Muscle layer of colon (tissue), 2 donors: Measurements from ENCODE around the gene GGCT.
"Not testable (repeated sequence)": the region's sequence is repeated elsewhere in the genome, so short reads cannot be mapped to it uniquely, and the experiment has no call there.

Experiments used
- H3K27ac ChIP-seq: one replicate; pipeline ENCODE4 v1.7.0; 2013; ENCODE audit warnings: low read depth, mild to moderate bottlenecking, low read length, moderate library complexity
- H3K27me3 ChIP-seq, 2 donors: one replicate each; pipeline ENCODE4 v1.7.0; 2013; ENCODE audit warnings: low read length in 2 of 2, mild to moderate bottlenecking in 2 of 2; ENCODE audit not compliant: insufficient read depth in 2 of 2, control insufficient read depth in 1 of 2
- H3K36me3 ChIP-seq: one replicate; pipeline ENCODE4 v1.7.0; 2013; ENCODE audit warnings: mild to moderate bottlenecking, low read length; ENCODE audit not compliant: insufficient read depth
- H3K4me1 ChIP-seq: one replicate; pipeline ENCODE4 v1.7.0; 2013; ENCODE audit warnings: mild to moderate bottlenecking, low read length; ENCODE audit not compliant: insufficient read depth
- H3K4me3 ChIP-seq, 2 donors: one replicate each; pipeline ENCODE4 v1.7.0; 2013; ENCODE audit warnings: low read length in 2 of 2, low read depth in 1 of 2, mild to moderate bottlenecking in 1 of 2, moderate library complexity in 1 of 2
- H3K9ac ChIP-seq: one replicate; pipeline ENCODE4 v1.7.0; 2013; ENCODE audit warnings: low read length
- H3K9me3 ChIP-seq: one replicate; pipeline ENCODE4 v1.7.0; 2013; ENCODE audit warnings: mild to moderate bottlenecking, low read length
- donor health status: abdominal sarcoma.
- donor health status: Adenocarcinoma of cecum.

The GGCT gene

GRCh38 chr7:30504301-30505173 is at the start of gene GGCT:
TSS of gene GGCT (minus strand) at chr7:30504829. CDS start at chr7:30504709, 120 bp downstream.
- H3K36me3 ChIP-seq: no peaks in the 10 kb centered on the region
- peaks cover 7% of the 10 kb centered on the region for H3K4me1 ChIP-seq
- peak within 1 kb of the TSS; percentile 86 for H3K27ac ChIP-seq
- H3K27me3 ChIP-seq: no peaks in the 10 kb centered on the region
- H3K9me3 ChIP-seq: no peaks in the 10 kb centered on the region
- peak within 1 kb of the TSS; percentile 73 for H3K9ac ChIP-seq
- peak within 1 kb of the TSS; percentile 83 for H3K4me3 ChIP-seq

- H3K9ac ChIP-seq: no peak overlapping the region
- no peaks in the 10 kb centered on the region for H3K27me3 ChIP-seq
- H3K4me1 ChIP-seq: peaks cover 9% of the 10 kb centered on the region
- H3K4me3 ChIP-seq: no peak overlapping the region
- H3K9me3 ChIP-seq: no peaks in the 10 kb centered on the region
- H3K27ac ChIP-seq: no peak overlapping the region
- H3K36me3 ChIP-seq: no peaks in the 10 kb centered on the region
Measured at GRCh38 chr7:30553546-30553945, 48.9 kb upstream of the GGCT start.

- Histone ChIP-seq H3K36me3 (no peaks in the 10 kb centered on the region), H3K27me3 (no peaks in the 10 kb centered on the region), H3K27ac (no peak overlapping the region), H3K9me3 (no peaks in the 10 kb centered on the region), H3K9ac (no peak overlapping the region), H3K4me1 (peaks cover 9% of the 10 kb centered on the region), H3K4me3 (no peak overlapping the region)
Measured at GRCh38 chr7:30553141-30553540, 48.5 kb upstream of the GGCT start.

- H3K36me3 ChIP-seq: no peaks in the 10 kb centered on the region
- H3K27me3 ChIP-seq: no peaks in the 10 kb centered on the region
- no peaks in the 10 kb centered on the region for H3K9me3 ChIP-seq
- H3K4me3 ChIP-seq: no peak overlapping the region
- no peak overlapping the region for H3K27ac ChIP-seq
- H3K4me1 ChIP-seq: peaks cover 9% of the 10 kb centered on the region
- no peak overlapping the region for H3K9ac ChIP-seq
Measured at GRCh38 chr7:30552330-30552729, 47.7 kb upstream of the GGCT start.

- no peaks in the 10 kb centered on the region for H3K9me3 ChIP-seq
- no peaks in the 10 kb centered on the region for H3K27me3 ChIP-seq
- peaks cover 9% of the 10 kb centered on the region for H3K4me1 ChIP-seq
- H3K27ac ChIP-seq: no peak overlapping the region
- no peak overlapping the region for H3K4me3 ChIP-seq
- H3K9ac ChIP-seq: no peak overlapping the region
- no peaks in the 10 kb centered on the region for H3K36me3 ChIP-seq
Measured at GRCh38 chr7:30549931-30550493, 45.4 kb upstream of the GGCT start.

GRCh38 chr7:30548845-30549244 is 44.2 kb upstream of the GGCT start:
- Histone ChIP-seq H3K4me1 (peaks cover 9% of the 10 kb centered on the region), H3K36me3 (no peaks in the 10 kb centered on the region), H3K27me3 (no peaks in the 10 kb centered on the region), H3K27ac (no peak overlapping the region), H3K4me3 (no peak overlapping the region), H3K9me3 (no peaks in the 10 kb centered on the region), H3K9ac (no peak overlapping the region)

GRCh38 chr7:30546596-30546995 is 42.0 kb upstream of the GGCT start:
- Histone ChIP-seq H3K9me3 (no peaks in the 10 kb centered on the region), H3K9ac (no peak overlapping the region), H3K27me3 (no peaks in the 10 kb centered on the region), H3K4me1 (peaks cover 9% of the 10 kb centered on the region), H3K4me3 (no peak overlapping the region), H3K36me3 (no peaks in the 10 kb centered on the region), H3K27ac (no peak overlapping the region)

- Histone ChIP-seq H3K9me3 (no peaks in the 10 kb centered on the region), H3K4me3 (no peak overlapping the region), H3K4me1 (peaks cover 5% of the 10 kb centered on the region), H3K9ac (no peak overlapping the region), H3K36me3 (no peaks in the 10 kb centered on the region), H3K27ac (no peak overlapping the region), H3K27me3 (no peaks in the 10 kb centered on the region)
Measured at GRCh38 chr7:30545791-30546555, 41.3 kb upstream of the GGCT start.

- H3K36me3 ChIP-seq: no peaks in the 10 kb centered on the region
- no peak overlapping the region for H3K27ac ChIP-seq
- no peaks in the 10 kb centered on the region for H3K4me1 ChIP-seq
- no peak overlapping the region for H3K9ac ChIP-seq
- H3K27me3 ChIP-seq: no peaks in the 10 kb centered on the region
- no peak overlapping the region for H3K4me3 ChIP-seq
- H3K9me3 ChIP-seq: no peaks in the 10 kb centered on the region
Measured at GRCh38 chr7:30543813-30544525, 39.3 kb upstream of the GGCT start.

- not testable (repeated sequence) for H3K36me3 ChIP-seq, H3K9me3 ChIP-seq, H3K9ac ChIP-seq, H3K4me3 ChIP-seq, H3K4me1 ChIP-seq, H3K27me3 ChIP-seq, H3K27ac ChIP-seq
Measured at GRCh38 chr7:30543115-30543514, 38.5 kb upstream of the GGCT start.

- no peak overlapping the region for H3K27ac ChIP-seq
- no peaks in the 10 kb centered on the region for H3K4me1 ChIP-seq
- H3K9ac ChIP-seq: no peak overlapping the region
- H3K9me3 ChIP-seq: no peaks in the 10 kb centered on the region
- H3K36me3 ChIP-seq: peaks cover 3% of the 10 kb centered on the region
- no peaks in the 10 kb centered on the region for H3K27me3 ChIP-seq
- no peak overlapping the region for H3K4me3 ChIP-seq
Measured at GRCh38 chr7:30533886-30534285, 29.3 kb upstream of the GGCT start.
